Head of caudate nucleus (tissue), 42 donors: ENCODE measurements around the gene SMYD1.

ENCODE experiments used
- DNase-seq, 42 donors: peaks; one replicate each; pipeline versions ENCODE4 v3.0.0 to v3.0.0-alpha.2; 2020 to 2021; ENCODE audit warnings: mixed read lengths in 7 of 42
- intact Hi-C: fragments of 100-400 bp; cut with DNase I; formaldehyde crosslinking; loops from one replicate; pipeline ENCODE4 v1.15.0; 2022

Gene SMYD1

DNA sequence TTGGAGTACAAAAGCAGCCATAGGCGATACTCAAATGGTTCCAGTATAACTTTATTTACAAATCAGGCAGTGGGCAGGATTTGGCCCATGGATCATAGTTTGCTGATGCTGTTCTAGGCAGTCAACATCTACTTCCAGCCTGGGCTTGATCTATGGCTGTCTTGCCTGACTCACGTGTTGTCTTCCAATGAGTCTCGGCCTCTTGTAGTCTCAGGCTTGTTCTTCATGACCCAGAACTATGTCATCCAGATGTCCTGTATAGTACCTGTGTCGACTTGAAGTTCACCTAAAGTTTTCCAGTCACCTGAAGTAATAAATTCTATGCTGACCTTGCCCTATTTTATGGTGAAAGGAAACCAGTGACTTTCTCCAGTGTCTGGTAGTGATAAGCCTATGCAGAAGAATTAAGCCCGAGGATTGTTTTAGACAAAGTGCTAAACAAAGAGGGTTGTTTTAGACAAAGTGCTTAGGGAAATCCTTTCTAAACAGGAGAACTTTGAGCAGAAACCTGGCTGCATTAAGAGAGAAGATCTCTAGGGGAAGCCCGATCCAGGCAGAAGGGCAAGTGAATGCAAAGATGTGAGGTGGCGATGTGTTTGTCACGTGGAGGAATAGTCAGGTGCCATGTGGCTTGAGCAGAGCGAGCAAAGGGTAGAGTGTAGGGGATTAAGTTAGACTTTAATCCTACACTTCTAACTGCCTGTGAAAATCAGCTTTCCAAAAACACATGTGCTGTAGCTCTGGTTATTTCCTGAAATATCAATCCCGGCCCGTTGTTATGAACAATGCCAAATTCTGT lies 94.0 kb downstream of the SMYD1 start:
- DNase-seq, result no peak
- intact Hi-C loops, result loop anchor here (2.0 kb wide), 1 partner anchor 101 kb away; no protein-coding TSS in a partner anchor
